ENCODE measurements around the gene PROX1.

The PROX1 gene

GRCh38 chr1:213966122-213966521, 21.7 kb upstream of the PROX1 start:
- no peaks in the 10 kb centered on the region for H3K36me3 ChIP-seq (ENCODE audit: control insufficient read depth in 1 of 2, insufficient read depth in 2 of 2, low read length in 2 of 2)

DNA sequence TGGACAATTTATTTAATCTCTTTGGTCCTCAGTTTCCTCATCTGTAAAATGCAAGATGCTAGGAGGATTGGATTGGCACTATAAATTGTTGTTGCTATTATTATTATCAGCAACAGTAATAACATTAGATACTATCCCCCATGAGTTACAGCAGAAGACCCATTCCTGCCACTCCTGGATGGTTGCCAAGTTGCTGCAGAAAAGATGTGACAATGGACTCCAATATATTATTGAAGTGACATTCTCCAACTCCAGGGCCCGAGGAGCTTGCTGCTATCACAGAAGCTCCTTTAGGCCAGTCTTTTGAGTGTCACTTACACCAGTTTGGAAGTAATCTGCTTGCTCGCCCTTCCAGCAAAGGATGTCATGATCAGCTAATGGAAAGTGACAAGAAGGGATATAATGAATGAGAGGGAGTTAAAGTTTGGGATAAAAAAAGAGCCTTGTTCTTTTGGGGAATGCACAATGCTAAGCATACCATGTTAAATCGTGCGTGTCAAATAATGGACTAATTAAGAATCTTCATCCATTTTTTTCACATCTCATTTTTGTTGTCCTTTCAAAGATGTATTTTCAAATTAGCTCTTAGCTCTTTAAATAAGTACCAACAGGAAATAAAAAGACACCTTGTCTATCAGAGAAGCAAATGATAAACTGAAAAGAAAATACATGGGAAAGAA, 19.5 kb upstream of the PROX1 start:
- Histone ChIP-seq H4K12ac (ENCODE audit: low read depth, low read length) (no peak overlapping the region), H3K27ac (ENCODE audit: low read depth, low read length) (no peak overlapping the region), H3K4ac (ENCODE audit: low read depth, low read length) (no peak overlapping the region), H2BK5ac (ENCODE audit: low read depth, low read length, poor library complexity) (no peak overlapping the region), H4K91ac (ENCODE audit: low read depth, low read length) (no peak overlapping the region), H2BK120ac (ENCODE audit: insufficient read depth, low read length, poor library complexity) (no peak overlapping the region), H2BK12ac (ENCODE audit: low read length) (no peak overlapping the region), H3K23ac (ENCODE audit: low read length) (no peak overlapping the region), H3K9ac (ENCODE audit: low read length) (no peak overlapping the region), H3K4me2 (ENCODE audit: low read length) (no peak overlapping the region), H3K18ac (ENCODE audit: low read length) (no peak overlapping the region), H4K8ac (ENCODE audit: low read depth, low read length) (no peak overlapping the region), H3K9me3 (ENCODE audit: insufficient read depth, low read depth, low read length) (no peaks in the 10 kb centered on the region), H3K4me1 (ENCODE audit: control insufficient read depth in 1 of 2, insufficient read depth in 2 of 2, low read length in 2 of 2) (no peaks in the 10 kb centered on the region), H2AK5ac (ENCODE audit: low read length) (no peak overlapping the region), H3K79me2 (ENCODE audit: control insufficient read depth, insufficient read depth, low read length, poor library complexity) (no peaks in the 10 kb centered on the region), H3K14ac (ENCODE audit: low read length) (no peak overlapping the region), H3K79me1 (ENCODE audit: low read length) (no peaks in the 10 kb centered on the region), H3K36me3 (ENCODE audit: control insufficient read depth in 1 of 2, insufficient read depth in 2 of 2, low read length in 2 of 2) (no peaks in the 10 kb centered on the region), H3K4me3 (ENCODE audit: low read depth, low read length) (no peak overlapping the region), H2AFZ (ENCODE audit: insufficient read depth, low read length, poor library complexity) (no peak overlapping the region), H3K27me3 (ENCODE audit: insufficient read depth, low read length) (no peaks in the 10 kb centered on the region)
- no CpG with 5 or more reads among the region's 4 CpGs for WGBS (ENCODE audit: extremely low coverage, insufficient coverage, insufficient read length)
- DNase-seq = no peak

More at GRCh38 chr1:213966122-213966521, 21.7 kb upstream of the PROX1 start:
- Histone ChIP-seq H4K8ac (ENCODE audit: low read depth, low read length) (no peak overlapping the region), H3K18ac (ENCODE audit: low read length) (no peak overlapping the region), H3K14ac (ENCODE audit: low read length) (no peak overlapping the region), H3K4ac (ENCODE audit: low read depth, low read length) (no peak overlapping the region), H3K4me2 (ENCODE audit: low read length) (no peak overlapping the region), H2AFZ (ENCODE audit: insufficient read depth, low read length, poor library complexity) (no peak overlapping the region), H3K4me1 (ENCODE audit: control insufficient read depth in 1 of 2, insufficient read depth in 2 of 2, low read length in 2 of 2) (no peaks in the 10 kb centered on the region), H2BK120ac (ENCODE audit: insufficient read depth, low read length, poor library complexity) (no peak overlapping the region), H3K79me2 (ENCODE audit: control insufficient read depth, insufficient read depth, low read length, poor library complexity) (no peaks in the 10 kb centered on the region), H4K12ac (ENCODE audit: low read depth, low read length) (no peak overlapping the region), H3K23ac (ENCODE audit: low read length) (no peak overlapping the region), H4K91ac (ENCODE audit: low read depth, low read length) (no peak overlapping the region), H3K4me3 (ENCODE audit: low read depth, low read length) (no peak overlapping the region), H3K27me3 (ENCODE audit: insufficient read depth, low read length) (no peaks in the 10 kb centered on the region), H3K27ac (ENCODE audit: low read depth, low read length) (no peak overlapping the region), H3K9me3 (ENCODE audit: insufficient read depth, low read depth, low read length) (no peaks in the 10 kb centered on the region), H2AK5ac (ENCODE audit: low read length) (no peak overlapping the region), H2BK5ac (ENCODE audit: low read depth, low read length, poor library complexity) (no peak overlapping the region), H2BK12ac (ENCODE audit: low read length) (no peak overlapping the region), H3K9ac (ENCODE audit: low read length) (no peak overlapping the region), H3K79me1 (ENCODE audit: low read length) (no peaks in the 10 kb centered on the region)
- no CpG with 5 or more reads among the region's 5 CpGs for WGBS (ENCODE audit: extremely low coverage, insufficient coverage, insufficient read length)
- no peak for DNase-seq

DNA sequence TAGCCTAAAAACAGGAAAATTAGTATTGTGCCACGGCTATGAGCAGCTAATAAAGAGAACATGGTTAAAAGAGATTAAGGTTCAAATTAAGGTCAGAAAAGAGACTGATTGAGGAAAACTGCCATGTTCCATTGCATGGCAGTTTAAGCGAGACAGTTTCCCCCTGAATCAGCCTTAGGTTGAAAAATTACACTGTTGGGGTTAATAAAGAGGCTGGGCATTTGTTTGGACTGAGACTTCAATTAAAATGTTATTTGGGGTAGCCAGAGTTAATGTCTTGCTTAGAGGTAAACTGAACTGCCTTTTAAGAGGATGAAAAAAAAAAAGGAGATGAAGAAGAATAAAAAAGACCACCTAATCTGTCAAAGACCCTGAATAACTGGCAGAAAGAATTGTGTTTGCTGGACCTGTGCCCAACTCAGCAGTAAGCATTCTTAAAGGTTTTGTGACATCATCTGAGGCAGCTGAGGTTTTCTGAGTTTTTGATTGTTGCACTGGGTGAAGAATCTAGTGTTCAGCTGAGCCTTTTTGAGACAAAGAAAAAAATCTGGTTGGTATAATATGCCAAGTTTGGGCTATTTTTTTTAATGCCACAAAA, 17.7 kb upstream of the PROX1 start:
- no CpG with 5 or more reads among the region's 2 CpGs for WGBS (ENCODE audit: extremely low coverage, insufficient coverage, insufficient read length)
- no peak overlapping the region for H3K4me2 ChIP-seq (ENCODE audit: low read length)
- no peak overlapping the region for H2BK120ac ChIP-seq (ENCODE audit: insufficient read depth, low read length, poor library complexity)
- no peak overlapping the region for H3K18ac ChIP-seq (ENCODE audit: low read length)
- H2AK5ac ChIP-seq (ENCODE audit: low read length) = no peak overlapping the region
- no peak overlapping the region for H4K12ac ChIP-seq (ENCODE audit: low read depth, low read length)
- H3K4me1 ChIP-seq (ENCODE audit: control insufficient read depth in 1 of 2, insufficient read depth in 2 of 2, low read length in 2 of 2) = no peaks in the 10 kb centered on the region
- H3K36me3 ChIP-seq (ENCODE audit: control insufficient read depth in 1 of 2, insufficient read depth in 2 of 2, low read length in 2 of 2) = no peaks in the 10 kb centered on the region
- H3K4ac ChIP-seq (ENCODE audit: low read depth, low read length) = no peak overlapping the region
- no peaks in the 10 kb centered on the region for H3K9me3 ChIP-seq (ENCODE audit: insufficient read depth, low read depth, low read length)
- H3K79me1 ChIP-seq (ENCODE audit: low read length) = no peaks in the 10 kb centered on the region
- no peak overlapping the region for H2BK5ac ChIP-seq (ENCODE audit: low read depth, low read length, poor library complexity)
- H4K91ac ChIP-seq (ENCODE audit: low read depth, low read length) = no peak overlapping the region
- H3K14ac ChIP-seq (ENCODE audit: low read length) = no peak overlapping the region
- no peak overlapping the region for H2AFZ ChIP-seq (ENCODE audit: insufficient read depth, low read length, poor library complexity)
- H2BK12ac ChIP-seq (ENCODE audit: low read length) = no peak overlapping the region
- no peaks in the 10 kb centered on the region for H3K27me3 ChIP-seq (ENCODE audit: insufficient read depth, low read length)
- no peaks in the 10 kb centered on the region for H3K79me2 ChIP-seq (ENCODE audit: control insufficient read depth, insufficient read depth, low read length, poor library complexity)
- no peak overlapping the region for H4K8ac ChIP-seq (ENCODE audit: low read depth, low read length)
- no peak overlapping the region for H3K27ac ChIP-seq (ENCODE audit: low read depth, low read length)
- no peak for DNase-seq
- H3K4me3 ChIP-seq (ENCODE audit: low read depth, low read length) = no peak overlapping the region
- no peak overlapping the region for H3K9ac ChIP-seq (ENCODE audit: low read length)
- no peak overlapping the region for H3K23ac ChIP-seq (ENCODE audit: low read length)

DNA sequence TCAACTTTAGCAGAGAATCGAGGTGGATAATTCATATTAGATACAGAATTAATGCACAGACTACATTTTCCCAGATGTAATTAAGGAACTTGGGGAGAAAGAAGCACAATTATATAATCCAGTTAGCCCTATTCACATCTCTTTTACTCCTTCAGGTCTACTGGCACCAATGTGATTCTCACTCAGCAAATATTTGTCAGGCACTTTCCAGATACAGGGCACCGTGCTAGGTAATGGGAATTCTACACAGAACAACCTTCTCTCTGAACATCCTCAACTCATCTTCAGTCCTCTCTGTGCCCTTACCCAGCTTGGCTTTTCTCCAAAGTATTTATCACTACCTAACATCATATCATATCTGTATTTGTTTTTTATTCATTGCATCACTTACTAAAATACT, 15.6 kb upstream of the PROX1 start:
- no peak overlapping the region for H2BK12ac ChIP-seq (ENCODE audit: low read length)
- H3K14ac ChIP-seq (ENCODE audit: low read length) = no peak overlapping the region
- H3K18ac ChIP-seq (ENCODE audit: low read length) = no peak overlapping the region
- H4K91ac ChIP-seq (ENCODE audit: low read depth, low read length) = no peak overlapping the region
- no peaks in the 10 kb centered on the region for H3K79me2 ChIP-seq (ENCODE audit: control insufficient read depth, insufficient read depth, low read length, poor library complexity)
- no CpG with 5 or more reads among the region's 2 CpGs for WGBS (ENCODE audit: extremely low coverage, insufficient coverage, insufficient read length)
- no peaks in the 10 kb centered on the region for H3K36me3 ChIP-seq (ENCODE audit: control insufficient read depth in 1 of 2, insufficient read depth in 2 of 2, low read length in 2 of 2)
- no peak overlapping the region for H3K27ac ChIP-seq (ENCODE audit: low read depth, low read length)
- H3K4ac ChIP-seq (ENCODE audit: low read depth, low read length) = no peak overlapping the region
- no peaks in the 10 kb centered on the region for H3K9me3 ChIP-seq (ENCODE audit: insufficient read depth, low read depth, low read length)
- no peak overlapping the region for H2BK120ac ChIP-seq (ENCODE audit: insufficient read depth, low read length, poor library complexity)
- no peak overlapping the region for H4K12ac ChIP-seq (ENCODE audit: low read depth, low read length)
- H2AFZ ChIP-seq (ENCODE audit: insufficient read depth, low read length, poor library complexity) = no peak overlapping the region
- H3K23ac ChIP-seq (ENCODE audit: low read length) = no peak overlapping the region
- H2AK5ac ChIP-seq (ENCODE audit: low read length) = no peak overlapping the region
- no peak for DNase-seq
- no peaks in the 10 kb centered on the region for H3K79me1 ChIP-seq (ENCODE audit: low read length)
- no peaks in the 10 kb centered on the region for H3K4me1 ChIP-seq (ENCODE audit: control insufficient read depth in 1 of 2, insufficient read depth in 2 of 2, low read length in 2 of 2)
- no peak overlapping the region for H3K9ac ChIP-seq (ENCODE audit: low read length)
- H3K27me3 ChIP-seq (ENCODE audit: insufficient read depth, low read length) = peaks cover 3% of the 10 kb centered on the region
- H3K4me3 ChIP-seq (ENCODE audit: low read depth, low read length) = no peak overlapping the region
- no peak overlapping the region for H4K8ac ChIP-seq (ENCODE audit: low read depth, low read length)
- H2BK5ac ChIP-seq (ENCODE audit: low read depth, low read length, poor library complexity) = no peak overlapping the region
- H3K4me2 ChIP-seq (ENCODE audit: low read length) = no peak overlapping the region

All from trophoblast cell (in vitro differentiated cells and primary cell).